ENCODE measurements around the gene CLPSL1.
"Not testable (repeated sequence)": the region's sequence is repeated elsewhere in the genome, so short reads cannot be mapped to it uniquely, and the experiment has no call there.

CLPSL1 gene, protein sequence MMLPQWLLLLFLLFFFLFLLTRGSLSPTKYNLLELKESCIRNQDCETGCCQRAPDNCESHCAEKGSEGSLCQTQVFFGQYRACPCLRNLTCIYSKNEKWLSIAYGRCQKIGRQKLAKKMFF

GRCh38 chr6:35780719-35781118 is at the start of gene CLPSL1:
Gene CLPSL1 (plus strand): TSS chr6:35781019. CDS start chr6:35781111, 92 bp downstream.
- no peak for DNase-seq (ENCODE audit: low read depth)

DNA sequence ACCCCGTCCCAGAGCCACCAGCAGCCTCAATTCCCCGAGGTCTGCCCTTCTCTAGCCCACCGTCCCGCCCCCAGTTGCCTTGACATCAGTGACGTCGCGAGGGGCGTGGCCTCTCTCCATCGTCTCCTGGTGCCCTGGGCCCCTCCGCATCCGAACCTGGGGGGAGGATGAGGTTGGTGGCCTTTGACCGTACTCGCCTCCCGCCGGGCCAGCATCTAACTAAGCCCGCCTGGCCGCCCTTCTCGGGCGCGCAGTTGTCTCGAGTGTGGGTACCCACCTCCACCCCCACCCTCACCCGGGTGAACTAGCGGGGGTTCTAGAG is 49.4 kb upstream of the CLPSL1 start:
- no peak for DNase-seq (ENCODE audit: low read depth)

GRCh38 chr6:35731736-35732532 is 48.9 kb upstream of the CLPSL1 start:
- no peak for DNase-seq (ENCODE audit: low read depth)

DNA sequence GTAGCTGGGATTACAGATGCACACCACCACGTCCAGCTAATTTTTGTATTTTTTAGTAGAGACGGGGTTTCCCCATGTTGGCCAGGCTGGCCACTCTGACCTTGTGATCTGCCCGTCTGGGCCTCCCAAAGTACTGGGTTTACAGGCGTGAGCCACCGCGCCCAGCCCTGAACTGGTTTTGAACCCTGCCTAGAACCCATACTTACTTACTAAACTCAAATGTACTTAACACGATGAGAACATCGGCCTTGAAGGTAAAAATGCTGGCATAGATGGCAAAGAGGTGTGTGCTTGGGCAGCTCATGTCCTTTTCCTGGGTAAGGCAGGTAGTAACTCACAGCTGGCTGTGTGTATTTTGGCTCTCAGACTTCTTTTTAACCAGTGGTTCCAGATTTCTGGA is 47.2 kb upstream of the CLPSL1 start:
- DNase-seq (ENCODE audit: low read depth): no peak

GRCh38 chr6:35734319-35734718 is 46.5 kb upstream of the CLPSL1 start:
- DNase-seq (ENCODE audit: low read depth): not testable (repeated sequence)

DNA sequence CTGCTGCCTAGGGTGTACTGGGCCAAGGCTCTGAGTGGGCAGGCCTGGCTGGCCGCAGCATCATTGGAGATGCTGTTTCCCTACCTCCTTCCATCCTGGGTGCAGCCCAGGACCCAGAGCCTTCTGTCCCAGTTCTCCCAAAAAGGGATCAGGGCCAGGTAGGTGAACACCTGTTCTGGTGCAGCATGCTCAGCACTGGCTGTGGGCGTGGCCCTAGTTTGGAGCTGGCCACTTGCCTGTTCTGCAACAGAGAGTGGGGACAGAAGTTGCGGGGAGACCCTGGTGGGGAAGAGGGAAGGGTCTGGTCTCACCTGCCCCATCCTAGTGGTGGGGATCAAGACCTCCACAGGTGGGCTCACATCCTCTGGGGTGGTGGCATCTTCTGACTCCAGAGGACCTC is 45.4 kb upstream of the CLPSL1 start:
- DNase-seq (ENCODE audit: low read depth): no peak

DNA sequence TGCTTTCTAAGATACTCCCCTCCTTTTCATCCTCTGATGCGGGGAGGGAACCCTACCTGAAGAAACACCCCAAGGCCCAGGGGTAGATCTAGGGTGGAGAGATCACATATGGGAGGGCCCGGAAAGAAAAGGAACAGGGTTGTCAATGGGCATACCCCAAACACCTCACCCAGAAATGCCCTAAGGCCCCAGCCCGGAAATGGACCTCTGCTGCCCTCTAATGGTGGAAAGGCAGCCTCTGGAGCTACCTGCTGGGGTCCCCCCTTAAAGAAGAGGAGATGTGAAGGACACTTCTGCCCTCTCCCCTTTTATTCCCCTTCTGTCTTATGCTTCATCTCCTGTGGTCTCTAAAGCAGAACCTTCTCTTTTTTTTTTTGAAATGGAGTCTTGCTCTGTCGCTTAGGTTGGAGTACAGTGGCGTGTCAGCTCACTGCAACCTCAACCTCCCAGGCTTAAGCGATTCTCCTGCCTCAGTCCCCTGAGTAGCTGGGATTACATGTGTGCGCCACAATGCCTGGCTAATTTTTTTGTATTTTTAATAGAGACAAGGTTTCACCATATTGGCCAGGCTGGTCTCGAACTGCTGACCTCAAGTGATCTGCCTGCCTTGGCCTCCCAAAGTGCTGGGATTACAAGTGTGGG is 44.4 kb upstream of the CLPSL1 start:
- no peak for DNase-seq (ENCODE audit: low read depth)

- no peak for DNase-seq (ENCODE audit: low read depth)
Measured at GRCh38 chr6:35736982-35737412, 43.8 kb upstream of the CLPSL1 start, which contains the start of gene ARMC12. Gene ARMC12 (plus strand): TSS chr6:35737032. CDS start chr6:35737109, 77 bp downstream.

- DNase-seq (ENCODE audit: low read depth): no peak
Measured at GRCh38 chr6:35737413-35738211, 43.2 kb upstream of the CLPSL1 start.

DNA sequence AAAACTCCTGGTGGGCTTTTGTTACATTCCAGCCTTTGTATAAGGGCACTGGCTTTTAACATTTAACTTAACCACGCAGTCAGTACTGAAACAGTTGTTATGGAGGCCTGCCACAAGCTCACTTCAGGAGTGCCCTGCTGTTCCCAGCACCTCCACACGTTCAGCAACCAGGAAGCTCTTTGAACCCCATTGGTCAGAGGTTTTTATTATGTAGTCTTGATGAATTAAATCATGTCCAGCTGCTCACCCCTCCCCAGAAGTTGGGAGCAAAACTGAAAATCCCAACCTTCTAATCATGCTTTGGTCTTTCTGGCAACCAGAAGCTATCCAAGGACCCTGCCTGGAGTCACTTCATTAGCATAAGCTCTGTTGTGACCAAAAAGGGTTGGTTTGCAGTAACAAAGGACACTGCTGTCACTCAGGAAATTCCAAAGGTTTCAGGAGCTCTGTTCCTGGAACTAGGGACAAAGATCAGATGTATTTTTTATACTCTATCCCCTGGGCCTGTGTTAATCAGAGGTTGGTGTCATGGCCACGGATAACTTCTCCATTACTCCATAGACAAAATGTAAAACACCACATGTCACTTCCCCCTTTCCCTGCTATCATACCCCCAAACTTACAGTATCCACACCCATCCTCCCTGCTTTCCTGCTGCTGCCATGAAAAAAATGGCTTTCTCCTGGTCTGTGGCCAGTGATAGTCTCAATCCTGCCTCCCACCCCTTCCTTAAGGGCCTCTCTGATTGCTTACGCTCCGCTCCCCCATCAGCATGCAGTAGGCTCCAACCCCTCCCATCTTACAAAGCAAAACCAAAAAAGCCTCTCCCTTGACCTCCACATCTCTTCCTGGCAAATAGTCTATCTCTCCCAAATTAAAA is 40.9 kb upstream of the CLPSL1 start:
- DNase-seq (ENCODE audit: low read depth): no peak

- DNase-seq (ENCODE audit: low read depth): no peak
Measured at GRCh38 chr6:35742842-35743241, 38.0 kb upstream of the CLPSL1 start.

GRCh38 chr6:35745509-35745908 is 35.3 kb upstream of the CLPSL1 start:
- no peak for DNase-seq (ENCODE audit: low read depth)

DNA sequence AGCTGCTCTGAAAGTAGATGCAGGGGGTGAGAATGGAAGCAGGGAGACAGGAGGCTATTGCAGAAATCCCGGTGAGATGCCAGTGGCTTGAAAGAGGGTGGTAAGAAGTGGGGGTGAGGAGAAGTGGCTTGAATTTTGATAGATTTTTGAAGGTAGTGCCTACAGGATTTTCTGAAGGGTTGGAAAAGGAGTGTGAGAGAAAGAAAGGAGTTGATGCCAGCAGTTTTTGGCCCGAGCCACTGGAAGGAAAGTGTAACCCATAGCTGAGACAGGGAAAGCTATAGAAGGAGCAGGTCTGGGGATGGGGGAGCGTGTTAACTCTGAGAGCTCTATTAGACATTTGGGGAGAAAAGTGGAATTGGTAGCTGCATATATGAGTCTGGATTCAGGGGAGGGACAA is 34.3 kb upstream of the CLPSL1 start:
- no peak for DNase-seq (ENCODE audit: low read depth)

DNA sequence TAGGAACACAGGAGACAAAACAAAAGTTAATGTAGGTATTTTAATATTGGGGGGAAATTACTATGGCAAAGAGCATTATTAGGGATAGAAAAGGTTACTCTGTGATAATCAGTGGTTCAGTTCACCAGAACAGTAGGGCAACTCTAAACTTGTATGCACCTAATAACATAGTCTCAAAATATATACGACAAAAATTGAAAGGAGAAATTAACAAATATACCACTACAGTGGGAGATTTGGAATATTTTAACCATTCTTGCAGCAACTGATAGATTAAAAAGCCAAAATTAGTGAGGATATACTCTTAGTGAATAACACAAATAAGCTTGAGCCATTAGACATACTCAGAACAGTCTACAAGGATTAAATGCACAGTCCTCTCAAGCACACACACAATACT is 32.9 kb upstream of the CLPSL1 start:
- no peak for DNase-seq (ENCODE audit: low read depth)

GRCh38 chr6:35750557-35750956 is 30.3 kb upstream of the CLPSL1 start:
- DNase-seq (ENCODE audit: low read depth): no peak

- no peak for DNase-seq (ENCODE audit: low read depth)
Measured at GRCh38 chr6:35751594-35751993, 29.2 kb upstream of the CLPSL1 start.

DNA sequence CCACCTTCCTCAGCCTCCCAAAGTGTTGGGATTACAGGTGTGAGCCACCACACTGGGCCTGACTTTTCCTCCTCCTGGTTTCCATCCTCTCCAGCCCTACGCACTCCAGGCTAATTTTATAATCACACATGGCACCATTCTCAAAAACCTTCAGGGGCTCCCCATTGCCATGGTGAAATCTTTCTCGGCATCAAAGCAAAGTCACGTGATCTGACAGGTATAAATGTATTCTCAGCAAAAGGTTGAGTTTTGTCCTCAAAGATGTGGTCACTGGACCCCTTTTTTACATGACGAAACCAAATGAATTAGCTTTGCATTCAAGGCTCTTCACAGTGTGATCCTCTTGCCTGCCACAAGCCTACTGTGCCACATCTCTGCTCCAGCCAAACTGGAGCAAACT is 28.5 kb upstream of the CLPSL1 start:
- no peak for DNase-seq (ENCODE audit: low read depth)

DNA sequence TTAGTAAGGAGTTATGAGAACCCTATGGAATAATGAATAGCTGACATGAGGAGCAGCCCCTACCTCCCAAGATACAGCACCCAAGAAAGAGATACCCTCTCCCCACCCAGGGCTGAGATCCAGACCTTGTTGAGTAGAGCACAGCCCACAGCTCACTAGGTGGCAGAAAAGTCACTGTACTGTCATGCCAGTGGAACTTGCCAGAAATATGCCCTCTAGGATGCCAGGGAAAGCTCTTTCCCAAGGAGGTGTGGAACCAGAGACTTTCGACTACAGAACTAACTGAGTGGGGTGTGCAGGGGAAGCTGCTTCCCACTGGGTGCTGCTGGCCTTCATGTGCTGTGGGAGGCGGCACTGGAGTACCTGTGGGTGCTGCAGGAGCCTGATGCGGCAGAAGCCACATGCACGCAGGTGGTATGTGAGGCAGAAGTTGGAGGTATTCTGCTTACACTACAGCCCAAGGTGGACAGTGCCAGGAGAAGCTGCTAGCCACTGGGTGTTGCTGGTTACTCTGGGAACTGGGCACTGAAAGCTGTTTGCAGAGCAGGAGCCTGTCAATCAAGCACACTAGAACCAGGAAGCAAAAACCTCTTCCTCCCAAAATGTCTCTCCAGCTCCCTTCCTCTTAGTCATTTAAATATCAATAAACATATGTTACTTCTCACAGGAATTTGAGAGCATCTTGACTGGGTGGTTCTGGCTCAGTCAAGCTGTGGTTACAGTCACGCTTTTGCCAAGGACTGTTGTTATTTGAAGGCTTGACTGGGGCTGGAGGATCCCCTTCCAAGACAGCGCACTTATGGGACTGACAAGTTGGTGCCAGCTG is 26.2 kb upstream of the CLPSL1 start:
- no peak for DNase-seq (ENCODE audit: low read depth)

DNA sequence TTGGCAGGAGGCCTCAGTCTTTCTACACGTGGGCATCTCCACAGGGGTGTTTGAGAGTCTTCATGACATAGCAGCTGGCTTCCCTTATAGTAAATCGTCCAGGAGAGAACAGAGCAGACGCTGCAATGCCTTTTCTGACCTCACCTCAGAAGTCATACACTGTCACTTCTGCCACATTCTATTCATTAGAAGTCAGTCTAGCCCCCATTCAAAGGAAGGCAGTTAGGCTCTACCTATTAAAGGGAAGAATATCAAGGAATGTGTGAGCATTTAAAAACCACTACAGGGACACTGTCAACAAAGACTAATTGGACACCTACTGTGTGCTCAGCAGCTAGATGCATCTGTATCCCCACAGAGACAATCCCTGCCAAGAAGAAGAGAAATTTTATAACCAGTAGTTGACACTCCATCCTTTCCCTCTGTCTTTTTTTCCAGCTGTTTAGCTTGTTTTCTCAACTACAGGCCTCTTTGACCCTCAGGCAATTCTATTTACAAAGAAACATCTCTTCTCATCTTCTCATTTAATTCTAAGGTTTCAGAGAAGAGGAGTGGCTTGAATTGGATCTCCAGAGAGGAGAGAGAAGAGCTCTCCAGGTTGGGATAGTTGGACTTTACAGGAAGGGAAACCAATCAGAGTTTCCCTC is 25.4 kb upstream of the CLPSL1 start:
- no peak for DNase-seq (ENCODE audit: low read depth)

DNA sequence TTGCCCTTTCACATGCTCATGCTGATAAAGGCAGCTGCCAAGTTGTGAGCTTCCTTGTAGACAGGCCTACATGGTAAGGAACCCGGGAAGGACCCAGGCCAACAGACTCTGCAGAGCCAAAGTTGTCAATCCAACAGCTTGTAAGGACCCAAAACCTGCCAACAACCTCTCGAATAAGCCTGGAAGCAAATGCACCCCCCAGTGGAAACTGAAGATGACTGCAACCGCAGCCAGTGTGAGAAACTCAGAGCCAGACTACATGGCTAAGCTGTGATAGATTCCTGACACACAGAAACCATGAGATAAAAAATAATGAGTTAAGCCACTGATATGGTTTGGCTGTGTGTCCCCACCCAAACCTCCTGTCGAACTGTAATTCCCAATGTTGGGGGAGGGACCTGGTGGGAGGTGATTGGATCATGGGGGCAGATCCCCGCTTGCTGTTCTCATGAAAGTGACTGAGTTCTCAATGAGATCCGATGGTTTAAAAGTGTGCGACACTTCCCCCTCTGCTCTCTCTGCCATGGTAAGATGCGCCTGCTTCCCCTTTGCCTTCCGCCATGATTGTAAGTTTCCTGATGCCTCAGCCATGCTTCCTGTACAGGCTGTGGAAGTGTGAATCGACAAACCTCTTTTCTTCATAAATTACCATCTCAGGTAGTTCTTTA is 23.2 kb upstream of the CLPSL1 start:
- DNase-seq (ENCODE audit: low read depth): no peak
